HG02885 (cell line): ENCODE results near the gene LBHD2.

ENCODE experiments used
- ATAC-seq: cut with Tn5 transposase; IDR thresholded peaks from one replicate; pipeline ENCODE4 v1.9.1; 2021; ENCODE audit warnings: mild to moderate bottlenecking; ENCODE audit not compliant: unreplicated experiment, poor library complexity

The LBHD2 gene

GRCh38 chr14:103089386-103090335, 5.7 kb downstream of the LBHD2 start:
- no peak for ATAC-seq

GRCh38 chr14:103090481-103091020, 6.5 kb downstream of the LBHD2 start:
- ATAC-seq, result no peak

- peak; percentile 73 for ATAC-seq
Observed at GRCh38 chr14:103091041-103091882, 7.3 kb downstream of the LBHD2 start.

GRCh38 chr14:103091883-103092222, 7.8 kb downstream of the LBHD2 start:
- ATAC-seq, result no peak

GRCh38 chr14:103093856-103094405, 9.9 kb downstream of the LBHD2 start:
- no peak for ATAC-seq

GRCh38 chr14:103094406-103095209, 10.6 kb downstream of the LBHD2 start, which contains the start of gene EXOC3L4:
Gene EXOC3L4 (plus strand): TSS chr14:103094725. CDS start chr14:103100220, 5,495 bp downstream.
- no peak for ATAC-seq

GRCh38 chr14:103095210-103095778, 11.3 kb downstream of the LBHD2 start:
- no peak for ATAC-seq

- no peak for ATAC-seq
Observed at GRCh38 chr14:103096387-103096786, 12.4 kb downstream of the LBHD2 start.

- ATAC-seq, result no peak
Observed at GRCh38 chr14:103097244-103097993, 13.4 kb downstream of the LBHD2 start.

GRCh38 chr14:103097994-103098957, 14.3 kb downstream of the LBHD2 start:
- ATAC-seq, result no peak

GRCh38 chr14:103099081-103099732, 15.2 kb downstream of the LBHD2 start:
- ATAC-seq, result no peak

- no peak for ATAC-seq
Observed at GRCh38 chr14:103099733-103100280, 15.8 kb downstream of the LBHD2 start.

GRCh38 chr14:103100281-103101121, 16.5 kb downstream of the LBHD2 start:
- peak; percentile 55 for ATAC-seq

GRCh38 chr14:103101257-103101962, 17.4 kb downstream of the LBHD2 start:
- no peak for ATAC-seq

- ATAC-seq, result no peak
Observed at GRCh38 chr14:103101963-103102688, 18.1 kb downstream of the LBHD2 start.
